Fibroblast of lung (primary cell): ENCODE results near the gene SMKR1. TPM values are rescaled to one million over a fixed set of nuclear protein-coding genes. Genes with fewer than 3 reads are reported as not detected.

Experiments
- DNase-seq, 2 donors: peaks; one replicate each; pipeline versions ENCODE4 v3.0.0 to v3.0.0-alpha.2; 2010; ENCODE audit warnings: low read depth in 2 of 2
- H2AFZ ChIP-seq: 2 replicates; pipeline ENCODE4 v1.5.1; 2012; ENCODE audit warnings: low read length, control low read depth, inconsistent platforms
- H3K27ac ChIP-seq: 2 replicates; pipeline ENCODE4 v1.5.1; 2011; ENCODE audit warnings: low read length, control low read depth; ENCODE audit not compliant: insufficient read depth
- H3K27me3 ChIP-seq: 2 replicates; pipeline ENCODE4 v1.5.1; 2011; ENCODE audit warnings: mild to moderate bottlenecking, low read length; ENCODE audit not compliant: control insufficient read depth, insufficient read depth
- H3K36me3 ChIP-seq: 2 replicates; pipeline ENCODE4 v1.5.1; 2011; ENCODE audit warnings: low read length; ENCODE audit not compliant: control insufficient read depth, insufficient read depth
- H3K4me1 ChIP-seq: 2 replicates; pipeline ENCODE4 v1.5.1; 2011; ENCODE audit warnings: low read length; ENCODE audit not compliant: control insufficient read depth, insufficient read depth; ENCODE audit errors: extremely low read depth
- H3K4me2 ChIP-seq: 2 replicates; pipeline ENCODE4 v1.5.1; 2011; ENCODE audit warnings: low read length, control low read depth; ENCODE audit not compliant: insufficient read depth; ENCODE audit errors: extremely low read depth
- H3K4me3 ChIP-seq, 4 experiments: fragments of 200-600 bp in 1 of 4; sonication (generic) in 1 of 4; replicated peaks in 1 of 4; 2 replicates each; pipeline ENCODE4 v1.5.1; 2011 to 2016; ENCODE audit warnings: low read length in 4 of 4, low read depth in 3 of 4, mild to moderate bottlenecking in 3 of 4, control low read depth in 2 of 4, inconsistent platforms in 1 of 4, mixed read lengths in 1 of 4; ENCODE audit not compliant: insufficient read depth in 1 of 4; ENCODE audit errors: control extremely low read depth in 1 of 4
- H3K79me2 ChIP-seq: 2 replicates; pipeline ENCODE4 v1.5.1; 2012; ENCODE audit warnings: mild to moderate bottlenecking, low read length, inconsistent platforms; ENCODE audit not compliant: control insufficient read depth, insufficient read depth
- H3K9ac ChIP-seq: 2 replicates; pipeline ENCODE4 v1.5.1; 2011; ENCODE audit warnings: mild to moderate bottlenecking, low read length, control low read depth; ENCODE audit not compliant: insufficient read depth
- H3K9me3 ChIP-seq: 2 replicates; pipeline ENCODE4 v1.5.1; 2012; ENCODE audit warnings: low read depth, low read length; ENCODE audit not compliant: control insufficient read depth, insufficient read depth
- H4K20me1 ChIP-seq: 2 replicates; pipeline ENCODE4 v1.5.1; 2011; ENCODE audit warnings: low read length; ENCODE audit not compliant: control insufficient read depth, insufficient read depth; ENCODE audit errors: extremely low read depth
- CTCF ChIP-seq, 2 donors: IDR thresholded peaks in 1 of 2; conservative IDR thresholded peaks in 1 of 2; 1 replicate in 1 of 2; 2 replicates in 1 of 2; pipeline ENCODE4 v1.5.1; 2011 to 2012; ENCODE audit warnings: low read length in 2 of 2, control low read depth in 1 of 2, inconsistent platforms in 1 of 2, low read depth in 1 of 2, mild to moderate bottlenecking in 1 of 2
- EZH2 ChIP-seq: IDR thresholded peaks from 2 replicates; pipeline ENCODE4 v1.5.1; 2012; ENCODE audit warnings: low read length, control low read depth, mild to moderate bottlenecking; ENCODE audit errors: missing control alignments
- polyA plus RNA-seq, 2 donors: library from polyadenylated mRNA; depleted of rRNA in 1 of 2; stranded (reverse) in 1 of 2; unstranded in 1 of 2; fragments of >200 nt; gene quantifications; 2 replicates each; pipeline ENCODE4 v1.2.1, GENCODE V29; 2011 to 2012; ENCODE audit warnings: missing spikeins in 1 of 2
- total RNA-seq: library from RNA; depleted of rRNA; stranded (reverse); fragments of >200 nt; gene quantifications from 2 replicates; pipeline ENCODE4 v1.2.1, GENCODE V29; 2014

The SMKR1 gene
- total and polyA plus RNA-seq, 2 donors (not counting 1 experiment from before 2014, with no cell fraction given) = 0.49 to 3.5 TPM

- Histone ChIP-seq H2AFZ (no peak overlapping the region), H3K9ac (no peak overlapping the region), H3K4me2 (no peak overlapping the region), H3K4me1 (no peaks in the 10 kb centered on the region), H3K36me3 (no peaks in the 10 kb centered on the region), H3K4me3 (no peak overlapping the region), H3K27me3 (peaks cover 6% of the 10 kb centered on the region), H3K79me2 (no peaks in the 10 kb centered on the region), H3K27ac (no peak overlapping the region), H4K20me1 (no peaks in the 10 kb centered on the region), H3K9me3 (no peaks in the 10 kb centered on the region)
- DNase-seq = no peak
- no peak for TF ChIP-seq EZH2
- no peak for TF ChIP-seq CTCF (conservative IDR thresholded peaks at IDR 0.05 in 1 of 2, IDR thresholded peaks at IDR 0.05 in 1 of 2; ENCODE audit: low read depth in 1 of 2, low read length in 2 of 2)
Observed at GRCh38 chr7:129515381-129515780, 13.1 kb downstream of the SMKR1 start.

- Histone ChIP-seq H3K36me3 (no peaks in the 10 kb centered on the region), H2AFZ (no peak overlapping the region), H3K4me2 (no peak overlapping the region), H3K4me3 (no peak overlapping the region), H3K79me2 (no peaks in the 10 kb centered on the region), H3K4me1 (no peaks in the 10 kb centered on the region), H4K20me1 (no peaks in the 10 kb centered on the region), H3K27me3 (peaks cover 16% of the 10 kb centered on the region), H3K9ac (no peak overlapping the region), H3K9me3 (no peaks in the 10 kb centered on the region), H3K27ac (no peak overlapping the region)
- no peak for DNase-seq
- no peak for TF ChIP-seq EZH2
- no peak for TF ChIP-seq CTCF (conservative IDR thresholded peaks at IDR 0.05 in 1 of 2, IDR thresholded peaks at IDR 0.05 in 1 of 2; ENCODE audit: low read depth in 1 of 2, low read length in 2 of 2)
Observed at GRCh38 chr7:129517931-129518330, 15.6 kb downstream of the SMKR1 start.

- Histone ChIP-seq H3K9me3 (no peaks in the 10 kb centered on the region), H3K79me2 (no peaks in the 10 kb centered on the region), H3K4me1 (no peaks in the 10 kb centered on the region), H4K20me1 (no peaks in the 10 kb centered on the region), H3K9ac (no peak overlapping the region), H3K27ac (no peak overlapping the region), H2AFZ (no peak overlapping the region), H3K4me3 (no peak overlapping the region), H3K36me3 (no peaks in the 10 kb centered on the region), H3K4me2 (no peak overlapping the region), H3K27me3 (peaks cover 16% of the 10 kb centered on the region)
- TF ChIP-seq CTCF (conservative IDR thresholded peaks at IDR 0.05 in 1 of 2, IDR thresholded peaks at IDR 0.05 in 1 of 2; ENCODE audit: low read depth in 1 of 2, low read length in 2 of 2) = no peak
- TF ChIP-seq EZH2 = no peak
- DNase-seq = no peak
Observed at GRCh38 chr7:129519464-129519863, 17.1 kb downstream of the SMKR1 start.
